Ascending aorta (tissue), 2 donors: ENCODE measurements around the gene IGFBP2. TPM values are rescaled to one million over a fixed set of nuclear protein-coding genes. Genes with fewer than 3 reads are reported as not detected.

Experiments used
- DNase-seq, 2 donors: peaks; one replicate each; pipeline ENCODE4 v3.0.0-alpha.2; 2019; ENCODE audit warnings: low spot score in 2 of 2
- H3K27ac ChIP-seq, 2 donors: fragments of 200-600 bp; sonication (generic); one replicate each; pipeline ENCODE4 v1.5.1; 2016 to 2017; ENCODE audit warnings: mild to moderate bottlenecking in 1 of 2
- H3K27me3 ChIP-seq: fragments of 200-600 bp; sonication (generic); one replicate; pipeline ENCODE4 v1.5.1; 2017
- H3K36me3 ChIP-seq, 2 donors: fragments of 200-600 bp; sonication (generic); one replicate each; pipeline ENCODE4 v1.5.1; 2016
- H3K4me1 ChIP-seq, 2 donors: fragments of 200-600 bp; sonication (generic); one replicate each; pipeline ENCODE4 v1.5.1; 2016 to 2017; ENCODE audit warnings: mild to moderate bottlenecking in 1 of 2
- H3K4me3 ChIP-seq, 2 donors: fragments of 200-600 bp; sonication (generic); one replicate each; pipeline ENCODE4 v1.5.1; 2016 to 2017; ENCODE audit warnings: mild to moderate bottlenecking in 1 of 2
- H3K9me3 ChIP-seq, 2 donors: fragments of 200-600 bp; sonication (generic); one replicate each; pipeline ENCODE4 v1.5.1; 2016
- intact Hi-C: fragments of 100-400 bp; cut with DNase I; formaldehyde crosslinking; loops from one replicate; pipeline ENCODE4 v1.15.1; 2023
- total RNA-seq: library from RNA; depleted of rRNA; stranded (reverse); fragments of >200 nt; gene quantifications from one replicate; pipeline ENCODE4 v1.1.0, GENCODE V29; 2016
- TF ChIP-seq, protein P1 (sequence below), 3 experiments: fragments of 200-600 bp in 2 of 3; fragments of 450-650 bp in 1 of 3; sonication (generic) in 2 of 3; IDR thresholded peaks; one replicate each; pipeline ENCODE4 v1.5.1; 2016 to 2019; ENCODE audit warnings: antibody characterized with exemption in 3 of 3, mild to moderate bottlenecking in 1 of 3, moderate library complexity in 1 of 3

Gene IGFBP2
- total RNA-seq, 1 donor from 2014 or later = 1,691 TPM

DNA sequence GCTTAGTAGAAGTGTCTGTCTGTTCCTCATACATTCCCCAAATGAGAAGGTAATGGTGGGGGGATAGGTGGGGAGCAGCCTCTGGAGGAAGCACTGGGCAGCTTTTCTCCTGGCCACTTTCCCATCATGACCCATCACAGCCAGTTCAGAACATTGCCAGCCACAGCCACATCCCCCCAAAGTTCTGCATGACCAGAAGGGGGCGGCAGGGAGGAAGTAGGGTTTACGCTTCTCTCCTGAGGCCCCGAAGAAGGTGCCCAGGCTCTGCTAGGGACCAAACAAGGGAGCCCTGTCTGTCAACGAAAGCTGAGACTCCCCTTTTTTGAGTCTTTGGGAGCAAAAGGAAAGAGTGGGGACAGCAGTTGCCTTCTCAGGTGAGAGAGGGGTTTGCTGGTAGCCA is 54.4 kb downstream of the IGFBP2 start:
- intact Hi-C loops = no loop called here
- Histone ChIP-seq H3K27me3 (no peaks in the 10 kb centered on the region), H3K4me3 (no peak overlapping the region), H3K9me3 (no peaks in the 10 kb centered on the region), H3K36me3 (peaks cover 5 to 15% of the 10 kb centered on the region in 2 donors), H3K4me1 (peaks cover 24 to 78% of the 10 kb centered on the region in 2 donors), H3K27ac (peak overlapping the region; percentile 87 to 93)
- no peak for DNase-seq
- TF ChIP-seq, protein P1, sequence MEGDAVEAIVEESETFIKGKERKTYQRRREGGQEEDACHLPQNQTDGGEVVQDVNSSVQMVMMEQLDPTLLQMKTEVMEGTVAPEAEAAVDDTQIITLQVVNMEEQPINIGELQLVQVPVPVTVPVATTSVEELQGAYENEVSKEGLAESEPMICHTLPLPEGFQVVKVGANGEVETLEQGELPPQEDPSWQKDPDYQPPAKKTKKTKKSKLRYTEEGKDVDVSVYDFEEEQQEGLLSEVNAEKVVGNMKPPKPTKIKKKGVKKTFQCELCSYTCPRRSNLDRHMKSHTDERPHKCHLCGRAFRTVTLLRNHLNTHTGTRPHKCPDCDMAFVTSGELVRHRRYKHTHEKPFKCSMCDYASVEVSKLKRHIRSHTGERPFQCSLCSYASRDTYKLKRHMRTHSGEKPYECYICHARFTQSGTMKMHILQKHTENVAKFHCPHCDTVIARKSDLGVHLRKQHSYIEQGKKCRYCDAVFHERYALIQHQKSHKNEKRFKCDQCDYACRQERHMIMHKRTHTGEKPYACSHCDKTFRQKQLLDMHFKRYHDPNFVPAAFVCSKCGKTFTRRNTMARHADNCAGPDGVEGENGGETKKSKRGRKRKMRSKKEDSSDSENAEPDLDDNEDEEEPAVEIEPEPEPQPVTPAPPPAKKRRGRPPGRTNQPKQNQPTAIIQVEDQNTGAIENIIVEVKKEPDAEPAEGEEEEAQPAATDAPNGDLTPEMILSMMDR (IDR thresholded peaks at IDR 0.05) = peak in 2 of 3 experiments; percentile 24 to 31

DNA sequence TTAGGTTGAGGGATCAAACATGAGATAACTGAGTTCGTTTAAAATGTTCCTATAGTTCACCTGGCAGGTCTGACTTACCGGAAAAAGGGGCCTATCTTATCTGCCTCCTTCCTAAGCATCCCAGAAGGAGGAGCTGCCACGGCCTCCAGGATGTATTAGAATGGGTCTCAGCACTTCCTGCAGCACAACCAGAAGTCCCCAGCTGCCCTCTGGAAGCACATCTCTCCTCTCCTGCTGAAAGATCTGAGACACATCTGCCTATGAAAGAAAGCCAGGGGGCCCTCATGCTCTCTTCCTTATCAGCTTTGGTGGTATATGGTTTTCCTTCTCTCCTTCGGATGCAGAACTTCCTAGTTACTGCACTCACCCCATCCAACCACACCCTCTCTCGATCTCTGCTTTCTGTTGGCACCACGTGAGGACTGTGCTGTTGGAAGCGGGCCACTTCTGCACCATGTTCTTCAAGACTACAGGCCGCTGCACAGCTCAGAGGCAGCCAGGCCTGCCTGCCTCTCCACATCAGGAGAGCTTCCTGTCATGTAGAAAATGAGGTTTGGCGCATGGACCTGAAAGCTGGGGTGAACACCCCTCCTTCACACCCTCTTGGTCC is 55.6 kb downstream of the IGFBP2 start:
- TF ChIP-seq, protein P1 (IDR thresholded peaks at IDR 0.05) = no peak
- Histone ChIP-seq H3K4me1 (peaks cover 24 to 70% of the 10 kb centered on the region in 2 donors), H3K4me3 (peak overlapping the region; percentile 20 to 89), H3K27ac (peak overlapping the region; percentile 87 to 93), H3K27me3 (no peaks in the 10 kb centered on the region), H3K9me3 (no peaks in the 10 kb centered on the region), H3K36me3 (peaks cover 5 to 15% of the 10 kb centered on the region in 2 donors)
- intact Hi-C loops = no loop called here
- no peak for DNase-seq

DNA sequence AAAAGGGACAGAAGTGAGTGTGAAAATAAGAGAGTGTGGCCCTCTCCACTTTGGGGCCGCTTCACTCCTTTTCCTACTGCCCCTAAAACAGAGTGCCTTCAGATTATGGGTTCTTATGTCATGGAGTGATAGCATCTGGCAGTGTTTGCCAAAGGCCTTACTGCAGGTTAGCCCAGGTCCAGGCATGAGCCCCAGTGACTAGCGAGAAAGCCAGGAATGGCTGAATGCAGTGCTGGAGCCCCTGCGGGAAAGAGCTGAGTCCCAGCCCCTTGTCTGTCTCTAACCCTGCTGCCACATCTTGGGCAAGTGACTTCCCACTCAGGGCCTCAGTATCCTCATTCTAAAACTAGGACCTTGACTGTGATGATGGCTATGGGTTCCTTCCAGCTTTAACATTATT is 56.2 kb downstream of the IGFBP2 start:
- Histone ChIP-seq H3K36me3 (peaks cover 5 to 15% of the 10 kb centered on the region in 2 donors), H3K9me3 (no peaks in the 10 kb centered on the region), H3K4me1 (peaks cover 26 to 65% of the 10 kb centered on the region in 2 donors), H3K4me3 (peak overlapping the region; percentile 20 to 89), H3K27ac (peak overlapping the region; percentile 87 to 93), H3K27me3 (no peaks in the 10 kb centered on the region)
- intact Hi-C loops = no loop called here
- no peak for DNase-seq
- TF ChIP-seq, protein P1 (IDR thresholded peaks at IDR 0.05) = no peak

DNA sequence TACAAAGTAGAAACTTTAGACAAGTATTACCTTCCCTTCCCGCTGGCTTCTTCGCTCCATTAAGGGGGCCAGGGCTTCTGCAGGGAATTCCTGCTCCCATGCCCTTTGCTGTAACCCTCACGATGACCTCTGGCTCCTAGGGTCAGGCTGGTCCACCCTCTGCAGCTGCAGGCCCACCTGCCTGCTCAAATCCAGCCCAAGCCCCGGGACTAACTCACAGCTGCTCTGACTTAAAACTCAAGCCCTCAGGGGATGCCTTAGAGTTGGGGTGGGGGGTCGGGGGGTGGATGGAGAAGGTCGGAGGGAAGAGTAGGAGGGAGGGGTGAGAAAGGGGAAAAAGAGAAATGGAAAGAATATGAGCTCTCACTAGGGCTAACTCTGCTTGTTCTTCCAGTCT is 57.2 kb downstream of the IGFBP2 start:
- Histone ChIP-seq H3K9me3 (no peaks in the 10 kb centered on the region), H3K4me3 (peak overlapping the region; percentile 58 to 89), H3K27me3 (no peaks in the 10 kb centered on the region), H3K36me3 (peaks cover 5 to 9% of the 10 kb centered on the region in 2 donors), H3K4me1 (peaks cover 22 to 61% of the 10 kb centered on the region in 2 donors), H3K27ac (peak overlapping the region; percentile 87 to 93)
- TF ChIP-seq, protein P1 (IDR thresholded peaks at IDR 0.05) = no peak
- intact Hi-C loops = loop anchor here (5.0 to 10.0 kb wide), 2 partner anchors 744 to 962 kb away; no protein-coding TSS in a partner anchor
- DNase-seq = no peak

DNA sequence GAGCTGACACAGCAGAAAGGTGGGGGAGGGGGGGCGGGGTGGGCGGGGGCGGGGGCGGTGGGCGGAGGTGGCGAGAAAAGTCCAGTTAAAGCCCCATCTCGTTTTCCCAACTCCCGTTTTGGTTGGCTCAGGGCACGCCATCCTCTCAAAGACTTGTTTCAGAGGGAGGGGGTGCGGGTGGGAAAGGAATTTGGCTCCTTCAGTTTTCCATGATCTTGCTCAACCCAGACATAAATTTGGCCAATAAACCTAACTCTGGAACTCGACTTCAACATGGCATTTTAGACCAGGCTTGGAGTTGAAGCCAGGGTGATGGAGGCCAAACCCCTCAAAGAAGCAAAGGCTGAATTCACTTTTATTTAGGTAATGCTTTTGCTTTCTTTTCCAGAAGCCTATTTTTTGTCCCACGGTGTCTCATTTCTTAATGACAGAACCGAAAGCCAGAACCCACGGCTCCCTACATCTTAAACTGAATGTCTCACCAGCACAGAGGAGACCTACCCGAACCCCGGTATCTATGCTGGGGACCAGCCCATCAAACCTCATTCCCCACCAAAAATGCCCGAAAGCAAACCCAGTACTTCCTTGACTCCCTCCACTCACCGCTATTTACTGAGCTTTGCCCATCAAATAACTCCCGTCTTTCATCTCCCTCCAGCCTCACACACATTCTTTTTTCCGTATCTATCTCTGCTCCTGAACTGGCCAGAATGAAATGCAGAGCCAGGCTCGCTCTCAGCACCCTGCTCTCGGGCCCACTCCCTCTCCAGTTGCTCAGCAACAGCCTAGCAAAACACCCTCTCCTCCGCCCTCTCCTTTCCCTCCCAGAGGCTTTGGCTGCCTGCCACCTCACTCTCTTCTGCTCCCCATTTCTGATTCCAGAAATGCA is 57.9 kb downstream of the IGFBP2 start:
- TF ChIP-seq, protein P1 (IDR thresholded peaks at IDR 0.05) = no peak
- H3K4me3 ChIP-seq = peak overlapping the region; percentile 58 to 89
- intact Hi-C loops = loop anchor here (5.0 to 10.0 kb wide), 2 partner anchors 744 to 961 kb away; no protein-coding TSS in a partner anchor
- H3K36me3 ChIP-seq = peaks cover 5 to 6% of the 10 kb centered on the region in 2 donors
- peaks cover 22 to 59% of the 10 kb centered on the region in 2 donors for H3K4me1 ChIP-seq
- no peaks in the 10 kb centered on the region for H3K27me3 ChIP-seq
- H3K27ac ChIP-seq = peak overlapping the region; percentile 87 to 93
- DNase-seq = peak in 1 of 2 donors; percentile 93
- no peaks in the 10 kb centered on the region for H3K9me3 ChIP-seq
